ENCODE data around the gene HTT. TPM values are rescaled to one million over a fixed set of nuclear protein-coding genes. Genes with fewer than 3 reads are reported as not detected.

Gene HTT
- total and polyA plus RNA-seq, 9 of the 15 experiments (the other 6 are each of a cell fraction or from before 2014, with no cell fraction given): 0.66 to 31.6 (median 14.7) TPM

GRCh38 chr4:3044870-3045819, 29.3 kb upstream of the HTT start (continued):
- TF ChIP-seq TAF1 (IDR thresholded peaks at IDR 0.05; ENCODE audit: control insufficient read depth, extremely low read depth, insufficient read depth, low read length, severe bottlenecking): no peak
- TF ChIP-seq CREM (IDR thresholded peaks at IDR 0.05; ENCODE audit: low read depth): peak; percentile 91
- peak; percentile 34; the same call in 1 of the 2 replicates for TF ChIP-seq TFAP4 (CRISPR knock-in tag; IDR thresholded peaks at IDR 0.05; ENCODE audit: borderline replicate concordance)
- TF ChIP-seq MAFF (IDR thresholded peaks at IDR 0.05; ENCODE audit: low read length): peak; percentile 23; the same call in 1 of the 2 replicates
- 0 out of 6 replicates have a peak, but pooled peaks of 1 of the 3 experiments have one; percentile 9 for TF ChIP-seq CTCF (IDR thresholded peaks at IDR 0.05 in 2 of 3, conservative IDR thresholded peaks at IDR 0.05 in 1 of 3; ENCODE audit: insufficient read depth in 2 of 3, low read depth in 1 of 3, low read length in 3 of 3)
- TF ChIP-seq TRIM24 (IDR thresholded peaks at IDR 0.05): peak in 1 of 2 experiments; percentile 70; a peak in 2 of 4 replicates
- TF ChIP-seq TOE1 (IDR thresholded peaks at IDR 0.05; ENCODE audit: borderline replicate concordance): peak; percentile 90; the same call in 1 of the 2 replicates
- TF ChIP-seq TOE1 (CRISPR knock-in tag; IDR thresholded peaks at IDR 0.05; ENCODE audit: borderline replicate concordance, low read depth): no peak
- TF ChIP-seq TCF3 (CRISPR knock-in tag; IDR thresholded peaks at IDR 0.05): no peak
- peak; percentile 61 for TF ChIP-seq CBFA2T2 (conservative IDR thresholded peaks at IDR 0.05)
- no peak for TF ChIP-seq ZNF668 (CRISPR knock-in tag; IDR thresholded peaks at IDR 0.05)
- peak; percentile 40; the same call in 1 of the 2 replicates for TF ChIP-seq CXXC5 (CRISPR knock-in tag; IDR thresholded peaks at IDR 0.05)
- peak; percentile 51; the same call in 1 of the 2 replicates for TF ChIP-seq RNF2 (IDR thresholded peaks at IDR 0.05)
- no peak for TF ChIP-seq ATF1 (CRISPR knock-in tag; IDR thresholded peaks at IDR 0.05)
- peak; percentile 75 for TF ChIP-seq ATF1 (tag; IDR thresholded peaks at IDR 0.05)
- TF ChIP-seq ZNF316 (IDR thresholded peaks at IDR 0.05): peak; percentile 69
- peak; percentile 63; the same call in 1 of the 2 replicates for TF ChIP-seq L3MBTL2 (IDR thresholded peaks at IDR 0.05)
- 0 out of 2 replicates have a peak, but pooled peaks have one; percentile 52 for TF ChIP-seq CREB1 (IDR thresholded peaks at IDR 0.05)
- peak; percentile 59 for TF ChIP-seq CREB1 (CRISPR knock-in tag; IDR thresholded peaks at IDR 0.05)
- TF ChIP-seq IRF1 (CRISPR knock-in tag; IDR thresholded peaks at IDR 0.05; ENCODE audit: borderline replicate concordance): no peak
- peak; percentile 58; the same call in 1 of the 2 replicates for TF ChIP-seq C11orf30 (IDR thresholded peaks at IDR 0.05; ENCODE audit: low read depth)
- TF ChIP-seq ZBTB12 (CRISPR knock-in tag; IDR thresholded peaks at IDR 0.05): 0 out of 2 replicates have a peak, but pooled peaks have one; percentile 8
- 0 out of 2 replicates have a peak, but pooled peaks have one; percentile 28 for TF ChIP-seq MYC (IDR thresholded peaks at IDR 0.05; ENCODE audit: low read depth, low read length)
- no peak for TF ChIP-seq MYC (CRISPR knock-in tag; IDR thresholded peaks at IDR 0.05; ENCODE audit: borderline replicate concordance, low read depth)
- TF ChIP-seq ZNF444 (CRISPR knock-in tag; IDR thresholded peaks at IDR 0.05): no peak
